B cell (primary cell): ENCODE measurements around the gene RGS14.

Source experiments
- EZH2 ChIP-seq: IDR thresholded peaks from 2 replicates; pipeline ENCODE4 v1.6.1; 2012; ENCODE audit warnings: borderline replicate concordance, low read depth, mild to moderate bottlenecking, moderate library complexity, low read length; ENCODE audit not compliant: insufficient read depth, poor library complexity, severe bottlenecking
- TF ChIP-seq, protein P1 (sequence below): fragments of 200-600 bp; IDR thresholded peaks from one replicate; pipeline ENCODE4 v1.8.0; 2022; ENCODE audit warnings: antibody characterized with exemption, mild to moderate bottlenecking

- TF ChIP-seq, protein P1, sequence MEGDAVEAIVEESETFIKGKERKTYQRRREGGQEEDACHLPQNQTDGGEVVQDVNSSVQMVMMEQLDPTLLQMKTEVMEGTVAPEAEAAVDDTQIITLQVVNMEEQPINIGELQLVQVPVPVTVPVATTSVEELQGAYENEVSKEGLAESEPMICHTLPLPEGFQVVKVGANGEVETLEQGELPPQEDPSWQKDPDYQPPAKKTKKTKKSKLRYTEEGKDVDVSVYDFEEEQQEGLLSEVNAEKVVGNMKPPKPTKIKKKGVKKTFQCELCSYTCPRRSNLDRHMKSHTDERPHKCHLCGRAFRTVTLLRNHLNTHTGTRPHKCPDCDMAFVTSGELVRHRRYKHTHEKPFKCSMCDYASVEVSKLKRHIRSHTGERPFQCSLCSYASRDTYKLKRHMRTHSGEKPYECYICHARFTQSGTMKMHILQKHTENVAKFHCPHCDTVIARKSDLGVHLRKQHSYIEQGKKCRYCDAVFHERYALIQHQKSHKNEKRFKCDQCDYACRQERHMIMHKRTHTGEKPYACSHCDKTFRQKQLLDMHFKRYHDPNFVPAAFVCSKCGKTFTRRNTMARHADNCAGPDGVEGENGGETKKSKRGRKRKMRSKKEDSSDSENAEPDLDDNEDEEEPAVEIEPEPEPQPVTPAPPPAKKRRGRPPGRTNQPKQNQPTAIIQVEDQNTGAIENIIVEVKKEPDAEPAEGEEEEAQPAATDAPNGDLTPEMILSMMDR: no peak
- TF ChIP-seq EZH2: no peak
Measured at GRCh38 chr5:177387405-177387804, 29.7 kb downstream of the RGS14 start.
